Activated T-cell treated with anti-CD3 and anti-CD28 coated beads for 4 hours (primary cell): ENCODE results near the gene DIO2.

Experiments used
- DNase-seq: peaks from one replicate; pipeline ENCODE4 v3.0.0-alpha.2; 2020

DIO2 gene

GRCh38 chr14:80167793-80168448, 43.4 kb downstream of the DIO2 start:
- DNase-seq, result no peak

GRCh38 chr14:80164991-80165721, 46.1 kb downstream of the DIO2 start:
- no peak for DNase-seq

- no peak for DNase-seq
Measured at GRCh38 chr14:80152763-80153162, 58.5 kb downstream of the DIO2 start.

GRCh38 chr14:80152166-80152565, 59.1 kb downstream of the DIO2 start:
- DNase-seq, result no peak

- DNase-seq, result no peak
Measured at GRCh38 chr14:80150301-80150700, 61.0 kb downstream of the DIO2 start.
